ENCODE data around the gene NAXD.

DNA sequence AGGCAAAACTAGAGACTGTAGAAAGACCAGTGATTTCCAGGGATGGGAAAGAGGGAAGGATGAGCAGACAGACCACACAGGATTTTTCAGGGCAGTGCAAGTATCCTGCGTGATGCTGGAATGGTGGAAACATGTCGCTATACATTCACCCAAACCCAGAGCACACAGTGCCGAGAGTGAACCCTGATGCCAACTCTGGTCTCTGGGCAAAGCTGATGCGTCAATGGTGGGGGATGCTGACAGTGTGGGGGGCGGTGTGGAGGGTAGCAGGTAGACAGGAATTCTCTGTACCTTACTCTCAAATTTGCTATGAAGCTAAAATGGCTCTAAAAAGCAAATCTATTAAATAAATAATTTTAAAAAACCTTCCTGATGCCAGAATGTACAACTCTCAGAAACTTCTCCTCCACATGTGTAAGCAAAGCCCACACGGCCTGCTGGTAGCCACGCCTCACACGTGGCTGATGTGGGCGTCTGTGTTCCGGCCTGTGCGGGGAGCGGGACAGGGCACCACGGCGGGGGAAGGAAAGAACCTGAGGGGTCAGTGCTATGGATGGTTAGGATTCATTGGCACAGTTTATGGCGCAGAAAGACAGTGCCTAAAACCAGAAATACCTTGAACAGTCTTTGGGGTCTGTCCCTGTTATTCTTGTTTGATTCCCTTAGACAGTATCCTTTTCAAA is 66.7 kb downstream of the NAXD start:
- TF ChIP-seq POLR2A (IDR thresholded peaks at IDR 0.05; ENCODE audit: low read length) (no peak), GATA1 (IDR thresholded peaks at IDR 0.05; ENCODE audit: low read depth, low read length) (no peak)
